Measurements from ENCODE around the gene CPE. TPM values are rescaled to one million over a fixed set of nuclear protein-coding genes. Genes with fewer than 3 reads are reported as not detected.

The CPE gene
- total RNA-seq, 1 experiment from 2014 or later: 29.3 TPM

GRCh38 chr4:165415910-165416309 is 37.1 kb downstream of the CPE start:
- RAD21 ChIA-PET (ENCODE audit: low non-redundant PET in 1 of 2, low total read pairs in 2 of 2, uncharacterized antibody in 2 of 2, unreplicated experiment in 2 of 2): no interaction called here
- intact Hi-C loops (cut with micrococcal nuclease): no loop called here
- no peaks in the 10 kb centered on the region for H3K4me1 ChIP-seq (ENCODE audit: control insufficient read depth in 1 of 2, insufficient read depth in 2 of 2, low read length in 2 of 2)
- no peaks in the 10 kb centered on the region for H3K9me3 ChIP-seq (ENCODE audit: control insufficient read depth in 1 of 2, insufficient read depth in 1 of 2, low read depth in 1 of 2, low read length in 2 of 2)
- no peaks in the 10 kb centered on the region for H3K36me3 ChIP-seq (ENCODE audit: control insufficient read depth in 1 of 2, insufficient read depth in 2 of 2, low read length in 2 of 2)
- DNase-seq (ENCODE audit: low read depth, low spot score) (no peak), ATAC-seq (no peak)
- H4K20me1 ChIP-seq (ENCODE audit: insufficient read depth): no peaks in the 10 kb centered on the region
- TF ChIP-seq FOSL1 (IDR thresholded peaks at IDR 0.05; ENCODE audit: low read depth) (no peak), POLR2AphosphoS5 (IDR thresholded peaks at IDR 0.05; ENCODE audit: low read depth, low read length) (no peak), ZFX (IDR thresholded peaks at IDR 0.05) (no peak), EGR1 (IDR thresholded peaks at IDR 0.05; ENCODE audit: low read depth) (no peak), TCF7L2 (IDR thresholded peaks at IDR 0.05; ENCODE audit: borderline replicate concordance, extremely low read depth, insufficient read depth, insufficient read length) (no peak), EZH2phosphoT487 (IDR thresholded peaks at IDR 0.05; ENCODE audit: borderline replicate concordance) (no peak)
- H3K27me3 ChIP-seq (ENCODE audit: insufficient read depth, low read length): no peaks in the 10 kb centered on the region
- H3K4me3 ChIP-seq (replicated peaks in 1 of 2; ENCODE audit: low read depth in 1 of 2, low read length in 2 of 2): no peak overlapping the region
- H2AFZ ChIP-seq (ENCODE audit: low read depth, low read length, poor library complexity, severe bottlenecking): no peak overlapping the region
- POLR2A ChIA-PET: no interaction called here
- CTCF ChIA-PET: no interaction called here
- no TSS peak for BruUV-seq (replicated peaks)
- no peak overlapping the region for H3K27ac ChIP-seq (ENCODE audit: low read depth, low read length)
- no peak overlapping the region for H3K9ac ChIP-seq (ENCODE audit: low read length)
- no peak overlapping the region for H3K4me2 ChIP-seq (ENCODE audit: low read length)
- H3K9me2 ChIP-seq (ENCODE audit: insufficient read depth): no peaks in the 10 kb centered on the region
- no peaks in the 10 kb centered on the region for H3K79me2 ChIP-seq (ENCODE audit: insufficient read depth, low read length)

GRCh38 chr4:165418073-165418472 is 39.3 kb downstream of the CPE start:
- RAD21 ChIA-PET (ENCODE audit: low non-redundant PET in 1 of 2, low total read pairs in 2 of 2, uncharacterized antibody in 2 of 2, unreplicated experiment in 2 of 2): no interaction called here

More at GRCh38 chr4:165418073-165418472, 39.3 kb downstream of the CPE start:
- H3K27me3 ChIP-seq (ENCODE audit: insufficient read depth, low read length): no peaks in the 10 kb centered on the region
- no peaks in the 10 kb centered on the region for H3K9me2 ChIP-seq (ENCODE audit: insufficient read depth)
- H3K9me3 ChIP-seq (ENCODE audit: control insufficient read depth in 1 of 2, insufficient read depth in 1 of 2, low read depth in 1 of 2, low read length in 2 of 2): no peaks in the 10 kb centered on the region
- H3K36me3 ChIP-seq (ENCODE audit: control insufficient read depth in 1 of 2, insufficient read depth in 2 of 2, low read length in 2 of 2): no peaks in the 10 kb centered on the region
- DNase-seq (ENCODE audit: low read depth, low spot score): no peak
- no peak overlapping the region for H3K27ac ChIP-seq (ENCODE audit: low read depth, low read length)
- BruUV-seq (replicated peaks): no TSS peak
- no peaks in the 10 kb centered on the region for H4K20me1 ChIP-seq (ENCODE audit: insufficient read depth)
- no peak overlapping the region for H3K4me2 ChIP-seq (ENCODE audit: low read length)
- ChIA-PET CTCF (no interaction called here), POLR2A (no interaction called here)
- TF ChIP-seq ZNF274 (IDR thresholded peaks at IDR 0.05; ENCODE audit: low read depth, low read length): no peak
- no peak for TF ChIP-seq EZH2 (IDR thresholded peaks at IDR 0.05)
- no peak for TF ChIP-seq RAD21 (IDR thresholded peaks at IDR 0.05; ENCODE audit: low read depth)
- TF ChIP-seq MAX (IDR thresholded peaks at IDR 0.05): no peak
- no peak for TF ChIP-seq TCF7L2 (IDR thresholded peaks at IDR 0.05; ENCODE audit: borderline replicate concordance, extremely low read depth, insufficient read depth, insufficient read length)
- no peak for TF ChIP-seq CTCF (IDR thresholded peaks at IDR 0.05 in 2 of 3, conservative IDR thresholded peaks at IDR 0.05 in 1 of 3; ENCODE audit: borderline replicate concordance in 1 of 3, insufficient read depth in 1 of 3, low read depth in 2 of 3, low read length in 2 of 3)
- TF ChIP-seq EZH2phosphoT487 (IDR thresholded peaks at IDR 0.05; ENCODE audit: borderline replicate concordance): no peak
- ATAC-seq: no peak
- no peak overlapping the region for H2AFZ ChIP-seq (ENCODE audit: low read depth, low read length, poor library complexity, severe bottlenecking)
- H3K79me2 ChIP-seq (ENCODE audit: insufficient read depth, low read length): no peaks in the 10 kb centered on the region
- no peaks in the 10 kb centered on the region for H3K4me1 ChIP-seq (ENCODE audit: control insufficient read depth in 1 of 2, insufficient read depth in 2 of 2, low read length in 2 of 2)
- intact Hi-C loops (cut with micrococcal nuclease): no loop called here
- H3K4me3 ChIP-seq (replicated peaks in 1 of 2; ENCODE audit: low read depth in 1 of 2, low read length in 2 of 2): no peak overlapping the region
- H3K9ac ChIP-seq (ENCODE audit: low read length): no peak overlapping the region

Data from HCT116 (cell line).